C4-2B (cell line): ENCODE results near the gene CASD1.

Experiments used
- CTCF ChIP-seq: fragments of 450-650 bp; conservative IDR thresholded peaks from 2 replicates; pipeline ENCODE4 v1.5.1; 2017; ENCODE audit warnings: mild to moderate bottlenecking
- ZFX ChIP-seq: fragments of 450-650 bp; IDR thresholded peaks from 2 replicates; pipeline ENCODE4 v1.6.1; 2017

- TF ChIP-seq CTCF, result no peak
- no peak for TF ChIP-seq ZFX
Measured at GRCh38 chr7:94466516-94466915, 43.1 kb upstream of the CASD1 start.
